Ishikawa (cell line): ENCODE measurements around the gene TNFSF13.

Source experiments
- CEBPB ChIP-seq: IDR thresholded peaks from 2 replicates; pipeline ENCODE4 v1.6.1; 2012
- CREB1 ChIP-seq: IDR thresholded peaks from 2 replicates; pipeline ENCODE4 v1.6.1; 2012; ENCODE audit warnings: low read depth
- EGR1 ChIP-seq: IDR thresholded peaks from 2 replicates; pipeline ENCODE4 v1.6.1; 2012
- EP300 ChIP-seq: IDR thresholded peaks from 2 replicates; pipeline ENCODE4 v1.6.1; 2012; ENCODE audit warnings: borderline replicate concordance
- FOXM1 ChIP-seq: IDR thresholded peaks from 2 replicates; pipeline ENCODE4 v1.6.1; 2012; ENCODE audit warnings: low read depth, borderline replicate concordance
- NFIC ChIP-seq: IDR thresholded peaks from 2 replicates; pipeline ENCODE4 v1.6.1; 2012
- RAD21 ChIP-seq: IDR thresholded peaks from 2 replicates; pipeline ENCODE4 v1.6.1; 2012; ENCODE audit warnings: low read depth
- TAF1 ChIP-seq: IDR thresholded peaks from 2 replicates; pipeline ENCODE4 v1.6.1; 2012; ENCODE audit warnings: low read depth, mild to moderate bottlenecking
- TCF12 ChIP-seq: IDR thresholded peaks from 2 replicates; pipeline ENCODE4 v1.6.1; 2012; ENCODE audit warnings: low read depth
- TEAD4 ChIP-seq: IDR thresholded peaks from 2 replicates; pipeline ENCODE4 v1.6.1; 2012
- YY1 ChIP-seq: IDR thresholded peaks from 2 replicates; pipeline ENCODE4 v1.6.1; 2012; ENCODE audit warnings: low read depth
- ZBTB7A ChIP-seq: IDR thresholded peaks from 2 replicates; pipeline ENCODE4 v1.6.1; 2012; ENCODE audit warnings: low read depth
- TF ChIP-seq, protein P1 (sequence below): IDR thresholded peaks from 2 replicates; pipeline ENCODE4 v1.6.1; 2012; ENCODE audit warnings: low read depth, mild to moderate bottlenecking
- TF ChIP-seq, protein P2 (sequence below): IDR thresholded peaks from 2 replicates; pipeline ENCODE4 v1.6.1; 2012
- TF ChIP-seq, protein P3 (sequence below): IDR thresholded peaks from 2 replicates; pipeline ENCODE4 v1.6.1; 2012

Gene TNFSF13

DNA sequence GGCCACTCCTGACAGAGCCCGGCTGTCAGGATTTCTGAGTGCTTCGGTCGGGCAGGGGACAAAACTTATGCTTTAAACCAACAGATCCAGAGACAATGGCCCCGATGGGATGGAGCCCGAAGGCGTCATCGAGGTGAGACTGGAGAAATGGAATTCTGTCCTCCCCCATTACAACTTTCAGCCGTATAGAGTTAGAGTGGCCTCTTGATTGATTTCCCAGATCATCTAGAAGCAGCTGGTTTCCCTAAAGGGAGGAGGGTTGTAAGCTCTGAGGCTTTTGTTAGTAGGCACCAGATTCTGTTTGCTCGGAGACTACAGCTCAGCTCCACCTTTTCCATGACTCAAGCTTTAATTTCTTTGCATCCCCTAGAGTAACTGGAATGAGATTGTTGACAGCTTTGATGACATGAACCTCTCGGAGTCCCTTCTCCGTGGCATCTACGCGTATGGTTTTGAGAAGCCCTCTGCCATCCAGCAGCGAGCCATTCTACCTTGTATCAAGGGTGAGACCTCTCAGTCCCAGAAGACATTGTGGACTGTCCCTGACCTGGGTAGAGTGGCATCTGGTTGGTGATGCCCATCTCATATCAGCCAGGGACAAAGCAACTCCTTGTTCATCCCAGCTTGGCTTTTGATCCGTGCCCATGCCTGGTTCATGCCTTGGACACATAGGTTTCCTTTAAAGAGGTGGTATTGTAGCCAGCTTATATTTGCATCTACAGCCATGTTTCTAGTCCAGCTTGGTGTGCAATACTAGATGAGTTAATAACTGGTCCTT is 15.8 kb downstream of the TNFSF13 start:
- no peak for TF ChIP-seq FOXM1
- TF ChIP-seq, protein P1, sequence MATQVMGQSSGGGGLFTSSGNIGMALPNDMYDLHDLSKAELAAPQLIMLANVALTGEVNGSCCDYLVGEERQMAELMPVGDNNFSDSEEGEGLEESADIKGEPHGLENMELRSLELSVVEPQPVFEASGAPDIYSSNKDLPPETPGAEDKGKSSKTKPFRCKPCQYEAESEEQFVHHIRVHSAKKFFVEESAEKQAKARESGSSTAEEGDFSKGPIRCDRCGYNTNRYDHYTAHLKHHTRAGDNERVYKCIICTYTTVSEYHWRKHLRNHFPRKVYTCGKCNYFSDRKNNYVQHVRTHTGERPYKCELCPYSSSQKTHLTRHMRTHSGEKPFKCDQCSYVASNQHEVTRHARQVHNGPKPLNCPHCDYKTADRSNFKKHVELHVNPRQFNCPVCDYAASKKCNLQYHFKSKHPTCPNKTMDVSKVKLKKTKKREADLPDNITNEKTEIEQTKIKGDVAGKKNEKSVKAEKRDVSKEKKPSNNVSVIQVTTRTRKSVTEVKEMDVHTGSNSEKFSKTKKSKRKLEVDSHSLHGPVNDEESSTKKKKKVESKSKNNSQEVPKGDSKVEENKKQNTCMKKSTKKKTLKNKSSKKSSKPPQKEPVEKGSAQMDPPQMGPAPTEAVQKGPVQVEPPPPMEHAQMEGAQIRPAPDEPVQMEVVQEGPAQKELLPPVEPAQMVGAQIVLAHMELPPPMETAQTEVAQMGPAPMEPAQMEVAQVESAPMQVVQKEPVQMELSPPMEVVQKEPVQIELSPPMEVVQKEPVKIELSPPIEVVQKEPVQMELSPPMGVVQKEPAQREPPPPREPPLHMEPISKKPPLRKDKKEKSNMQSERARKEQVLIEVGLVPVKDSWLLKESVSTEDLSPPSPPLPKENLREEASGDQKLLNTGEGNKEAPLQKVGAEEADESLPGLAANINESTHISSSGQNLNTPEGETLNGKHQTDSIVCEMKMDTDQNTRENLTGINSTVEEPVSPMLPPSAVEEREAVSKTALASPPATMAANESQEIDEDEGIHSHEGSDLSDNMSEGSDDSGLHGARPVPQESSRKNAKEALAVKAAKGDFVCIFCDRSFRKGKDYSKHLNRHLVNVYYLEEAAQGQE: no peak
- TF ChIP-seq ZBTB7A: no peak
- no peak for TF ChIP-seq TAF1
- no peak for TF ChIP-seq TCF12
- no peak for TF ChIP-seq RAD21
- TF ChIP-seq CEBPB: no peak
- TF ChIP-seq EGR1: no peak
- TF ChIP-seq, protein P2, sequence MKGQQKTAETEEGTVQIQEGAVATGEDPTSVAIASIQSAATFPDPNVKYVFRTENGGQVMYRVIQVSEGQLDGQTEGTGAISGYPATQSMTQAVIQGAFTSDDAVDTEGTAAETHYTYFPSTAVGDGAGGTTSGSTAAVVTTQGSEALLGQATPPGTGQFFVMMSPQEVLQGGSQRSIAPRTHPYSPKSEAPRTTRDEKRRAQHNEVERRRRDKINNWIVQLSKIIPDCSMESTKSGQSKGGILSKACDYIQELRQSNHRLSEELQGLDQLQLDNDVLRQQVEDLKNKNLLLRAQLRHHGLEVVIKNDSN: no peak
- TF ChIP-seq YY1: no peak
- TF ChIP-seq EP300: no peak; the same call in 1 of the 2 replicates
- no peak for TF ChIP-seq TEAD4
- TF ChIP-seq, protein P3, sequence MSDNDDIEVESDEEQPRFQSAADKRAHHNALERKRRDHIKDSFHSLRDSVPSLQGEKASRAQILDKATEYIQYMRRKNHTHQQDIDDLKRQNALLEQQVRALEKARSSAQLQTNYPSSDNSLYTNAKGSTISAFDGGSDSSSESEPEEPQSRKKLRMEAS: no peak
- no peak for TF ChIP-seq CREB1
- TF ChIP-seq NFIC: no peak

DNA sequence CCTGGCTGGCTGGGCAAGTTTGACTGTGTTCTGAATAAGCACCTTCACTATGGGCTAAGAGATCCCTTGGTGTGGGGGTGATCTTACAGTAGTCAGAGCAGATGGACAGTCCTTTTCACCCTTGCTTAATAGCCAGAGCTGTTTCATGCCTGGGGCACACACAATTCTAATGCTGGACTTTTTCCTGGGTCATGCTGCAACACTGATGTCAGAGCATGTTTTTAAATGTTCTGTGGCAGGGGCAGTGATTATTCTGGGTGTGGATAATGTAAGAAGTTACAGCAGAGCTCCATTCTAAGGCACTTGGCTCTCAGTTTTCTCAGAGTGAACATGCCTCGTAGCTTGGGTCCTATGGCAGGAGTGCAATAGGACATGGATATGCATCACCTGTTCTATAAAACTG is 16.9 kb downstream of the TNFSF13 start:
- TF ChIP-seq, protein P2: no peak
- TF ChIP-seq EP300 (no peak), TEAD4 (no peak), FOXM1 (no peak)
- TF ChIP-seq, protein P3: no peak

DNA sequence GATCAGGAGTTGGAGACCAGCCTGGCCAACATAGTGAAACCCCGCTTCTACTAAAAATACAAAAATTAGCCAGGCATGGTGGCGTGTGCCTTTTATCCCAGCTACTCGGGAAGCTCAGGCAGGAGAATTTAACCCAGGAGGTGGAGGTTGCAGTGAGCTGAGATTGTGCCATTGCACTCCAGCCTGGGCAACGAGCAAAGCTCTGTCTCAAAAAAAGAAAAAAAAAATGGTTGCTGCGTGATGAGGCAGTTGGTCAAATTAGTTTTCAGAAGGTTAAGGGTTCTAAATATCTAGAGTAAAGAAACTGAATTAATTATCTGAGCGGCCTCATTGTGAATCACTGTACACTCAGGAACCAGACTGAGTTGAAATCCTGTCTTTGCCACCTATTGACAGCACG is 17.4 kb downstream of the TNFSF13 start:
- TF ChIP-seq, protein P3: no peak
- TF ChIP-seq FOXM1 (no peak), YY1 (no peak), CREB1 (no peak), EP300 (no peak), NFIC (no peak), RAD21 (no peak), TAF1 (no peak), EGR1 (no peak), ZBTB7A (no peak), TCF12 (no peak), TEAD4 (no peak), CEBPB (no peak)
- TF ChIP-seq, protein P2: no peak
- TF ChIP-seq, protein P1: no peak

DNA sequence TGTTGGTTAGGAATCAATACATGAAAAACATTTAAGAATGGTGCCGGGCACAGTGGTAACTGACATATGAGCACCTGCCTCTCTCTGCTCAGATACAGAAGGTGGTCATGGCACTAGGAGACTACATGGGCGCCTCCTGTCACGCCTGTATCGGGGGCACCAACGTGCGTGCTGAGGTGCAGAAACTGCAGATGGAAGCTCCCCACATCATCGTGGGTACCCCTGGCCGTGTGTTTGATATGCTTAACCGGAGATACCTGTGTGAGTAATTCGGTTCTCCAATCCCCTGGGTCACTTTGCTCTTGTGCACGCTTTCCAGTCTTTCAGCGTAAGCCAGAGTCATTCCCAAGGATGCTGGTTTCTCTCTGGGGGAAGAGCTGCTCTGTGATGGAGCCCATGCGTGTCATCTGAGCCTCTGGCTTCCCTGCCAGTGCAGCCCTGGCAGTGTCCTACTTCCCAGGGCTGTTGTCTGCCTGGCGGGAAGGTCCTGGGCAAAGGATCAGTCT is 17.9 kb downstream of the TNFSF13 start:
- TF ChIP-seq CEBPB (no peak), CREB1 (no peak), RAD21 (no peak), TCF12 (no peak), TAF1 (no peak), TEAD4 (no peak), EGR1 (no peak), YY1 (no peak), EP300 (no peak), FOXM1 (no peak), ZBTB7A (no peak), NFIC (no peak)
- TF ChIP-seq, protein P1: no peak
- TF ChIP-seq, protein P2: no peak
- TF ChIP-seq, protein P3: no peak
